ENCODE results near the gene DIS3L. TPM values are rescaled to one million over a fixed set of nuclear protein-coding genes. Genes with fewer than 3 reads are reported as not detected.
A peak's percentile ranks its signal among the peaks of the same experiment; 100 is the strongest.
"Not testable (repeated sequence)": the region's sequence is repeated elsewhere in the genome, so short reads cannot be mapped to it uniquely, and the experiment has no call there.

DIS3L gene
- total RNA-seq, 1 donor from 2014 or later = 27.3 TPM

GRCh38 chr15:66276546-66276945 is 16.8 kb upstream of the DIS3L start:
- no peak for DNase-seq (ENCODE audit: low read depth)

GRCh38 chr15:66278056-66278455 is 15.3 kb upstream of the DIS3L start:
- no peak for DNase-seq (ENCODE audit: low read depth)

GRCh38 chr15:66278671-66279070 is 14.7 kb upstream of the DIS3L start:
- no peak for DNase-seq (ENCODE audit: low read depth)

- DNase-seq (ENCODE audit: low read depth) = no peak
These were observed 9.1 kb upstream of the DIS3L start for GRCh38 chr15:66284271-66284670.

GRCh38 chr15:66285533-66286280 is 7.7 kb upstream of the DIS3L start:
- DNase-seq (ENCODE audit: low read depth) = no peak

GRCh38 chr15:66287461-66288057 is 5.8 kb upstream of the DIS3L start:
- DNase-seq (ENCODE audit: low read depth) = peak; percentile 64

GRCh38 chr15:66288093-66288492 is 5.3 kb upstream of the DIS3L start:
- DNase-seq (ENCODE audit: low read depth) = no peak

GRCh38 chr15:66288551-66289185 is 4.7 kb upstream of the DIS3L start:
- DNase-seq (ENCODE audit: low read depth) = no peak

- DNase-seq (ENCODE audit: low read depth) = no peak
These were observed 3.4 kb upstream of the DIS3L start for GRCh38 chr15:66290007-66290406.

- DNase-seq (ENCODE audit: low read depth) = no peak
These were observed 2.9 kb upstream of the DIS3L start for GRCh38 chr15:66290518-66290917.

- DNase-seq (ENCODE audit: low read depth) = no peak
These were observed 1.4 kb upstream of the DIS3L start for GRCh38 chr15:66291816-66292570.

- no peak for DNase-seq (ENCODE audit: low read depth)
These were observed 573 bp upstream of the DIS3L start for GRCh38 chr15:66292571-66293418.

- peak; percentile 31 for DNase-seq (ENCODE audit: low read depth)
These were observed 976 bp downstream of the DIS3L start for GRCh38 chr15:66294157-66294931.

- peak; percentile 9 for DNase-seq (ENCODE audit: low read depth)
These were observed 1.5 kb downstream of the DIS3L start for GRCh38 chr15:66294932-66295235.

- DNase-seq (ENCODE audit: low read depth) = no peak
These were observed 2.8 kb downstream of the DIS3L start for GRCh38 chr15:66296186-66296585.

- peak; percentile 58 for DNase-seq (ENCODE audit: low read depth)
These were observed 5.5 kb downstream of the DIS3L start for GRCh38 chr15:66298803-66299251.

GRCh38 chr15:66302489-66303278 is 9.3 kb downstream of the DIS3L start:
- no peak for DNase-seq (ENCODE audit: low read depth)

- DNase-seq (ENCODE audit: low read depth) = not testable (repeated sequence)
These were observed 11.1 kb downstream of the DIS3L start for GRCh38 chr15:66304425-66304824.

- no peak for DNase-seq (ENCODE audit: low read depth)
These were observed 13.0 kb downstream of the DIS3L start for GRCh38 chr15:66306381-66306780.

All from myocyte (in vitro differentiated cells).